HEK293T (cell line): ENCODE measurements around the gene ELK3.

Source experiments
- CTCF ChIA-PET: fragments of 350-600 bp; formaldehyde crosslinking; extraction: SDS; loops from one replicate; lab custom pipeline; 2021; ENCODE audit warnings: antibody characterized with exemption, inconsistent platforms; lab: Yijun Ruan, JAX
- POLR2A ChIA-PET: fragments of 350-600 bp; formaldehyde crosslinking; extraction: SDS; loops from one replicate; lab custom pipeline; 2020; ENCODE audit warnings: antibody characterized with exemption, inconsistent platforms; lab: Yijun Ruan, JAX
- DNase-seq: peaks from one replicate; pipeline ENCODE4 v3.0.0; 2012; ENCODE audit warnings: mixed read lengths; ENCODE audit errors: extremely low spot score
- ARNT ChIP-seq: fragments of 450-650 bp; IDR thresholded peaks from 2 replicates; pipeline ENCODE4 v1.6.1; 2017; ENCODE audit warnings: mild to moderate bottlenecking
- BHLHE40 ChIP-seq: fragments of 450-650 bp; IDR thresholded peaks from 2 replicates; pipeline ENCODE4 v1.6.1; 2016; ENCODE audit warnings: mild to moderate bottlenecking, moderate library complexity, borderline replicate concordance
- CTBP1 ChIP-seq: fragments of 450-650 bp; IDR thresholded peaks from 2 replicates; pipeline ENCODE4 v1.6.1; 2016; ENCODE audit warnings: borderline replicate concordance
- ELF4 ChIP-seq: fragments of 450-650 bp; IDR thresholded peaks from 2 replicates; pipeline ENCODE4 v1.6.1; 2017; ENCODE audit warnings: antibody characterized with exemption
- FOXA1 ChIP-seq: fragments of 450-650 bp; IDR thresholded peaks from 2 replicates; pipeline ENCODE4 v1.6.1; 2016; ENCODE audit warnings: mild to moderate bottlenecking
- FOXK2 ChIP-seq: fragments of 450-650 bp; IDR thresholded peaks from 2 replicates; pipeline ENCODE4 v1.6.1; 2016; ENCODE audit warnings: mild to moderate bottlenecking
- FOXM1 ChIP-seq: fragments of 450-650 bp; IDR thresholded peaks from 2 replicates; pipeline ENCODE4 v1.6.1; 2017; ENCODE audit warnings: mild to moderate bottlenecking, borderline replicate concordance
- HDGF ChIP-seq: fragments of 450-650 bp; IDR thresholded peaks from 2 replicates; pipeline ENCODE4 v1.6.1; 2017; ENCODE audit warnings: antibody characterized with exemption, borderline replicate concordance
- L3MBTL2 ChIP-seq: fragments of 450-650 bp; conservative IDR thresholded peaks from 2 replicates; pipeline ENCODE4 v1.6.1; 2016; ENCODE audit warnings: mild to moderate bottlenecking
- LEF1 ChIP-seq: fragments of 450-650 bp; IDR thresholded peaks from 2 replicates; pipeline ENCODE4 v1.6.1; 2017; ENCODE audit warnings: mild to moderate bottlenecking, borderline replicate concordance
- NFRKB ChIP-seq: fragments of 450-650 bp; IDR thresholded peaks from 2 replicates; pipeline ENCODE4 v1.6.1; 2016; ENCODE audit warnings: mild to moderate bottlenecking, moderate library complexity
- SP1 ChIP-seq: fragments of 450-650 bp; IDR thresholded peaks from 2 replicates; pipeline ENCODE4 v1.6.1; 2017
- SUZ12 ChIP-seq: fragments of 450-650 bp; IDR thresholded peaks from 2 replicates; pipeline ENCODE4 v1.6.1; 2016; ENCODE audit warnings: mild to moderate bottlenecking
- TARDBP ChIP-seq: fragments of 450-650 bp; IDR thresholded peaks from 2 replicates; pipeline ENCODE4 v1.6.1; 2016
- ZNF384 ChIP-seq: fragments of 450-650 bp; IDR thresholded peaks from 2 replicates; pipeline ENCODE4 v1.6.1; 2016
- TF ChIP-seq, protein P1 (sequence below): fragments of 450-650 bp; IDR thresholded peaks from 2 replicates; pipeline ENCODE4 v1.6.1; 2016

The ELK3 gene

DNA sequence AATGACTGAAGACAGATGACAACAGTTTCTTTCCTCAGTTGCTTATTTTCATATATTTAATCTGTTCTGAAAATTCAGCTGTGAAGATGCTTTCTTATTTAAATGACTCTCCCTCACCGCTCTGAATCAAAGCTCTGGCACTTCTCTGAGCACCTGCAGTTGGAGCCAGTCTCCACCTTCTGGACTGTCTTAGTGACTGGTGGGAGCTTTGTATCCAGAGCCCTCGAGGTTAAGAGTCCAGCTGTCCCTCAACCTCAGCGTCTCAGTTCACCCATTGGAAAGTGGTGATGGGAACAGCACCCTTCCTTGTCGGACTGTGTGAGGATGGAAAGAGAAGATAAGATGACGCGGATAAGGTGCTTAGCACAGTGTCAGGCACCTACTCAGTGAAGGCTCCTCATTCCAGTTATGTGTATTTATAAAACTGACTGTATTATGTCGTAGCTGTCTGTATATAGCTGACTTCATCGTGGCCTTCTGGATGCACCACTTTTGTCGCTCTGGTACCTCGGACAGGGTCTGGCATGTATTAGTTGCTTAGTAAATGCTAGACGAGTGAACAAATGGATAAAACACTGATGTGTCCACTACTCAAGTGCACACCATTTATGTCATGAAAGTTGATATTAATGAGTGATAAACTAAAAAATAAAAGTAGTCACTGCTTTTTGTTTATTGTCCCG, 34.5 kb downstream of the ELK3 start:
- POLR2A ChIA-PET, result no interaction called here
- DNase-seq, result no peak
- CTCF ChIA-PET, result interaction anchor here (0.5 kb wide), 1 partner anchor 310 kb away, joined by 3 read pairs; no protein-coding TSS in a partner anchor

DNA sequence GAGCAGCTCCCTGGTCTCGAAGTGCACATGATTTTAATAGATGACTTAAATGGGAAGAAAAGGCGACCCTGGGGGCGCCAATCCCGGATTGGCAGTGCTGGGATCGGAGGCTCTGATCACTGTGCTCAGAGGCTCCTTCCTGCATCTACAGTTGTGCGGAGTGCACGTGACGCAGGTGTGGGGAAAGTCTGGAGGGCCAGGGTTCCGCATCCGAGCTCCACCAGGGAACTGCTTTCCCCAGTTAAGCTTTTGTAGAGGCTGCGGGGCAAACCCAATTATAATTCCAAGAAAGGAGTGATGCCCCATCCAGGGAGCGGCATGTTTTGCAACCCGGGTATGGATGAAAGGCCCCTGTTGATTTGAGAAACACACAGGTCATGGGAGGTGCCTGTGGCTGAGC, 36.5 kb downstream of the ELK3 start:
- POLR2A ChIA-PET, result no interaction called here
- DNase-seq, result no peak
- no peak for TF ChIP-seq CTBP1
- no peak for TF ChIP-seq LEF1
- TF ChIP-seq TARDBP, result no peak
- TF ChIP-seq, protein P1, sequence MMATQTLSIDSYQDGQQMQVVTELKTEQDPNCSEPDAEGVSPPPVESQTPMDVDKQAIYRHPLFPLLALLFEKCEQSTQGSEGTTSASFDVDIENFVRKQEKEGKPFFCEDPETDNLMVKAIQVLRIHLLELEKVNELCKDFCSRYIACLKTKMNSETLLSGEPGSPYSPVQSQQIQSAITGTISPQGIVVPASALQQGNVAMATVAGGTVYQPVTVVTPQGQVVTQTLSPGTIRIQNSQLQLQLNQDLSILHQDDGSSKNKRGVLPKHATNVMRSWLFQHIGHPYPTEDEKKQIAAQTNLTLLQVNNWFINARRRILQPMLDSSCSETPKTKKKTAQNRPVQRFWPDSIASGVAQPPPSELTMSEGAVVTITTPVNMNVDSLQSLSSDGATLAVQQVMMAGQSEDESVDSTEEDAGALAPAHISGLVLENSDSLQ, result no peak
- no peak for TF ChIP-seq SP1
- no peak for TF ChIP-seq BHLHE40
- TF ChIP-seq ZNF384, result no peak
- TF ChIP-seq HDGF, result no peak
- no peak for TF ChIP-seq ELF4
- no peak for TF ChIP-seq FOXM1
- TF ChIP-seq L3MBTL2, result no peak
- TF ChIP-seq FOXK2, result no peak
- TF ChIP-seq NFRKB, result no peak
- no peak for TF ChIP-seq ARNT
- CTCF ChIA-PET, result interaction anchor here (0.9 kb wide), 1 partner anchor 15 kb away, joined by 3 read pairs; no protein-coding TSS in a partner anchor

More for the DNA sequence above, 34.5 kb downstream of the ELK3 start:
- TF ChIP-seq LEF1 (no peak), BHLHE40 (no peak), FOXA1 (no peak), SUZ12 (no peak), SP1 (no peak), ARNT (no peak), ZNF384 (no peak), ELF4 (no peak), HDGF (no peak), FOXK2 (no peak), FOXM1 (no peak), CTBP1 (no peak), NFRKB (no peak)
- TF ChIP-seq, protein P1, result no peak

DNA sequence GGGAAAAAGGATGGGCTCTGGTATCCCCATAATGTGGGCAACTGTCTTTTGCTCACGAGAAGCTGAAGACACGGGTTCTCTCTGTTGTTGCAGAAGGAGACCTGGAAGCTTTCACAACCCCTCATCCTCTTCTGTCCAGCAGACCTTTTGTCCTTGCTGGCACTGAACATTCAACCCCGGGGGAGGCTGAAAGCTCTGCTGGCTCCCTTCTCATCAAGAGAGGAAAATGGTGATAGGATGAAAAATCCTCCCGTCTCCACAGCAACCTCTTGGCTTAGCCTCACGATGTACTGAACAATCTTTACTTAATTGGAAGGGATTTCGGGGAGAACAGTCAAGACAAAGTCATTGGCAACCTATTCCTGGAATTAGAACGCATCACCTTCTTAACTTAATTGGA, 39.0 kb downstream of the ELK3 start:
- CTCF ChIA-PET, result no interaction called here
- DNase-seq, result no peak
- TF ChIP-seq SP1 (no peak), BHLHE40 (no peak), FOXK2 (no peak), HDGF (no peak), TARDBP (no peak), SUZ12 (no peak), NFRKB (no peak), LEF1 (no peak), FOXM1 (no peak), FOXA1 (no peak), ZNF384 (no peak), ELF4 (no peak), L3MBTL2 (no peak)
- TF ChIP-seq, protein P1, result no peak
- POLR2A ChIA-PET, result no interaction called here

DNA sequence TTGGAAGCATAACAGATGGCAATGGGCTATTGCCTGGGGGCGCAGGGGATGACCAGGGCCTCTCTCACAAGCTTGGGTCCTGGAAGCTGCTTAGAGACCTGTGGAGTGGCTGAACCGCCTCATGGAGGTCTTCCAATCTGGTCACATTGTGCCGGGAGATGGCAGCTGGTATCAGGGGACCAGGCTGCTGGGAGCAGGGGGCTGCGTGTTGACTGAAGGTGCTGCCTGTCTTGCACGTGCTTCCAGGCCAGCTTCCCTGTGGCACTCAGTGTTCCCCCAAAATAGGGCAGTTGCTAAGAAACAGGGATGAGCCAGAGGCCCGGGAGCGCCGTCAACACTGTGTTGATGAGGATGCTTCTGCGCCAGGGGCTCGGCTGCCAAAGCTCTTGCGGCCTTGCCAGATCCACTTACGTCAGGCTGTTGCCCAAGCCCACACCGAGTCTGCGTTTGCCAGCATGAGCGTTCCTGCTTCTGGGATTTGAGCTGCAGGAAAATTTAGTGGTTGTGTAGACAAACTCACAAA, 39.8 kb downstream of the ELK3 start:
- DNase-seq, result no peak
- POLR2A ChIA-PET, result no interaction called here
- TF ChIP-seq FOXM1 (no peak), BHLHE40 (no peak), ELF4 (no peak), ZNF384 (no peak)
- CTCF ChIA-PET, result no interaction called here

DNA sequence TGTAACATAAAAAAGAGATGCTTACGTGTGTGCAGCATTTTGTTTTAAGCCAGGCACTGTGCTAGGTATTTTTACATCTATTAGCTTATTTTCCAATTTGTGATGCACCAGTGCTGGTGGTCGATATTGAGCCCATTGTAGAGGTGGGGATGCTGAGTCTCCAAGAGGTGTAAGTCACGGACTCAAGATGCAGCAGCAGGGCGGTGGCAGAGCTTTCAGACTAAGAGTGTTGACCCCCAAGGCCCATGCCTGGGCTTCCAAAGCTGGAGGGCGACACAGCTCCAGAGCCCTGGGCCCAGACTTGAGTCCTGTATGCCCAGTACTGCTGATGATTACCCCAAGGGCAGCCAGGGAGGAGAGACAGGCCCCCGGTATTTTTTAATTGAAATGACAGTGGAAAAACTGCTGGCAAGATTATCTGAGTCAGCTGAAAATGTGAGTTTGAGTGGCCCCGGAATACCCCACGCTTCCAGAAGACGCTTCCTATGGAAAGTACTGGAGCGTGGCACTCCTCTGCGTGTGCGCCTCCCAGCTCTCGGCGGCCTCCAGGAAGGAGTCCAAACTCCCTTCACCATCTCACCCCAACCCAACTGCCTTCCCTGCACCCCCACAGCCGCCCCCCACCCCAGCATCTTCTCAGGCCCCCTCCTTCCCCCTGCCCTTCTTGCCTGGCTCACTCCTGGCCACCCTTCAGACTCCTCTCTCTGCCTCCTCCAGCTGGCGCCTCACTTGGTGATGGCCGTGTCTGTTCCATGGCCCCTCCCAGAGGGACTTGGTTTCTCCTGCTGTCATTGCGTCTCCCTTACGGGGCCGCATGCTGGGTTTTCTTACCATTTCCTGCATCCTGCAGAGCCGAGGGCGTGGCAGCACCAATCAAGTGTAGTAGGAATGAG, 40.7 kb downstream of the ELK3 start:
- DNase-seq, result no peak
- TF ChIP-seq ELF4, result no peak
- TF ChIP-seq LEF1, result no peak
- TF ChIP-seq ZNF384, result no peak
- TF ChIP-seq SP1, result no peak
- TF ChIP-seq, protein P1, result no peak
- no peak for TF ChIP-seq FOXK2
- TF ChIP-seq NFRKB, result no peak
- CTCF ChIA-PET, result no interaction called here
- POLR2A ChIA-PET, result no interaction called here
